Osteocyte (in vitro differentiated cells): ENCODE measurements around the gene CTBP1. TPM values are rescaled to one million over a fixed set of nuclear protein-coding genes. Genes with fewer than 3 reads are reported as not detected.

ENCODE experiments used
- DNase-seq: peaks from one replicate; pipeline ENCODE4 v3.0.0; 2021; ENCODE audit warnings: mixed read lengths; ENCODE audit not compliant: unreplicated experiment; ENCODE audit errors: extremely low spot score
- H3K27ac Mint-ChIP-seq: one replicate; pipeline ENCODE4 v1.8.0; 2021; ENCODE audit warnings: mild to moderate bottlenecking, mixed read lengths; ENCODE audit not compliant: unreplicated experiment
- H3K27me3 Mint-ChIP-seq: one replicate; pipeline ENCODE4 v1.8.0; 2021; ENCODE audit warnings: mixed read lengths; ENCODE audit not compliant: unreplicated experiment
- H3K36me3 Mint-ChIP-seq: one replicate; pipeline ENCODE4 v1.8.0; 2021; ENCODE audit warnings: mixed read lengths; ENCODE audit not compliant: unreplicated experiment
- H3K4me1 Mint-ChIP-seq: one replicate; pipeline ENCODE4 v1.8.0; 2021; ENCODE audit warnings: mixed read lengths; ENCODE audit not compliant: unreplicated experiment
- H3K4me3 Mint-ChIP-seq: one replicate; pipeline ENCODE4 v1.8.0; 2021; ENCODE audit warnings: mild to moderate bottlenecking, moderate library complexity, mixed read lengths; ENCODE audit not compliant: unreplicated experiment
- H3K9me3 Mint-ChIP-seq: one replicate; pipeline ENCODE4 v1.8.0; 2021; ENCODE audit warnings: mixed read lengths; ENCODE audit not compliant: unreplicated experiment
- total RNA-seq: library from RNA; stranded (reverse); gene quantifications from 2 replicates; pipeline ENCODE4 v1.2.1, GENCODE V29; 2021
- TF ChIP-seq, protein P1 (sequence below): fragments of 200-600 bp; sonication (generic); IDR thresholded peaks from 2 replicates; pipeline ENCODE4 v1.5.0; 2021; ENCODE audit warnings: antibody characterized with exemption, mild to moderate bottlenecking, moderate library complexity

The CTBP1 gene
- total RNA-seq, 1 donor from 2014 or later, result 172 TPM

DNA sequence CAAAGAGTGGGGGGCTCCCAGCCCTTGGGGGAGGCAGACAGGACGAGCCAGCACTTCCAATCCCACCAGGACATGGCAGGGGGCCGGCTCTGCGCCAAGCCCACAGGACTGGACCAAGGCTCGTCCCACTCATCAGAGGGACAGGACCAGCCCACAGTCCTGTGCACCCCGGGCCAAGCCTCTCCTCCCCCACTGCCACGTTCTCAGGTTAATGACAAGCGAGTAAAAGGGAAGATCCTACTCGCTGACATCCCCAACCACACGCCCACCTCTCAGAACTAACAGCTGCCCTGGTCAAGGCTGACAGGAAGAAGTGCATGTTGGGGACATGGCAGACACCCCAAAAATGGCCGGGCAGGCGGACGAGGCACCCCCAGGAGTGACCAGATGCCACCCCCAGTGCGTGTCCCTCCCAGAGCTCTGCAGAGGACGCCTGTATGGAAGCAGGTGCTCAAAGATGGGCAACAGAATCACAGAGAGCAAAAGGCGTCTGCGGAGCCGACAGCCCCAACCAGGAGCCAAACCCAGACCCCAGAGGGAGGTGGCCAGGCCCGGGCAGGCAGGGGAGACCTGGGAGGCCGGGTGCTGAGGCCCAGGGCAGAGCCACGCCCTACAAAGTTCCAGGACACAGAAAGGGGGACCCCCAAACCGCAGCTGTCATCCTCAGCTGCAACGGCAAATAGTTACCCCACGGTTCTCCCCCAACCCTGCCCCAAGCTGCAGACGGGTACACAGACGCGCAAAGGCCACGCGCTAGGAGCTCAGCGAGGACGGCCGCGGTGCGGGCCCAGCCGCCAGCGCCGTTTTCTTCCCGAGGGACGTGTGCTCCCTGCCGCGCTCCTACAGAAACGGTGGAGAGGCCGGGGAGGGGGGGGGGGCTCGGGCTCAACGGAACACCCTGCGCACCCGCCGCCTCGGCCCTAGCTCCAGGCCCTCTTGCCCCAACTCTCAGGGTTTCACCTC lies 1.7 kb downstream of the CTBP1 start:
- Mint-ChIP-seq H3K9me3 (no peaks in the 10 kb centered on the region), H3K4me3 (peak overlapping the region; percentile 77), H3K27me3 (no peaks in the 10 kb centered on the region), H3K36me3 (peaks cover 17% of the 10 kb centered on the region), H3K4me1 (peaks cover 41% of the 10 kb centered on the region), H3K27ac (peak overlapping the region; percentile 63)
- peak; percentile 80 for DNase-seq
- TF ChIP-seq, protein P1, sequence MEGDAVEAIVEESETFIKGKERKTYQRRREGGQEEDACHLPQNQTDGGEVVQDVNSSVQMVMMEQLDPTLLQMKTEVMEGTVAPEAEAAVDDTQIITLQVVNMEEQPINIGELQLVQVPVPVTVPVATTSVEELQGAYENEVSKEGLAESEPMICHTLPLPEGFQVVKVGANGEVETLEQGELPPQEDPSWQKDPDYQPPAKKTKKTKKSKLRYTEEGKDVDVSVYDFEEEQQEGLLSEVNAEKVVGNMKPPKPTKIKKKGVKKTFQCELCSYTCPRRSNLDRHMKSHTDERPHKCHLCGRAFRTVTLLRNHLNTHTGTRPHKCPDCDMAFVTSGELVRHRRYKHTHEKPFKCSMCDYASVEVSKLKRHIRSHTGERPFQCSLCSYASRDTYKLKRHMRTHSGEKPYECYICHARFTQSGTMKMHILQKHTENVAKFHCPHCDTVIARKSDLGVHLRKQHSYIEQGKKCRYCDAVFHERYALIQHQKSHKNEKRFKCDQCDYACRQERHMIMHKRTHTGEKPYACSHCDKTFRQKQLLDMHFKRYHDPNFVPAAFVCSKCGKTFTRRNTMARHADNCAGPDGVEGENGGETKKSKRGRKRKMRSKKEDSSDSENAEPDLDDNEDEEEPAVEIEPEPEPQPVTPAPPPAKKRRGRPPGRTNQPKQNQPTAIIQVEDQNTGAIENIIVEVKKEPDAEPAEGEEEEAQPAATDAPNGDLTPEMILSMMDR, result no peak

DNA sequence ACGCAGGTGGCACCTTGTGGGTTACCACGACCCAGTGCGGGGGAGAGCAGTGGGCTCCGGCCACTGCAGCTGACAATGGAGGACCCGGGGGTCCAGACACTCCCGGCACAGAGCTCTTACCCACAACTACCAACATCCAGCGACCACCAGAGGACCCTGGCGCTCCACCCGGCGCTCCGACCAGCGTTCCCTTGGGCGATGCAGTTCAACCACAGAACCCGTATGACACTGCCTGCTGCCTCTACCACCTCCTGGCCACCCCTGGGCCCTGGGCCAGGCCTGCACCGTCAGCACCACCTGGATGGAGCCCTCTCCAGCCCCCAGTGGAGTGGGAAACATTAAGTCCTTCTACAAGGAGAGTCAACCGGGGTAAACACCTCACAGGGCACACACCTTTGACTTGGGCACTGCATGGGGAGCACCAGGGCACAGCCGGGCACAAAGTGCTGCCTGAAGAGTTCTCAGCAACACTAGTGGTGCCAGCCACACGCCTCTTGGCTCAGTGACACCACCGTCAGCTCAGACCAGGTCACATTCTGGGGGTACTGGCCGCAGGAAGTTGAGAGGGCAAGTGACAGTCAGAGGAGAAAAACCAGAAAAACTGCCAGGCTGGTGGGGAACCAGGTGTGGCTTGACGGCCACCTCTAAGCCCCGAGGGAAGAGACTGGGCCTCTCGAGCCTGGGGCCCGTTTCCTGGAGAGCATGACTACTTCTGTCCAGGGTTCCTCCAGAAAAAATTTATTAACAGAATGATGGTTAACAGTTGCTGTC lies 2.6 kb downstream of the CTBP1 start:
- TF ChIP-seq, protein P1, result no peak
- peaks cover 41% of the 10 kb centered on the region for H3K4me1 Mint-ChIP-seq
- peaks cover 11% of the 10 kb centered on the region for H3K36me3 Mint-ChIP-seq
- H3K4me3 Mint-ChIP-seq, result peak overlapping the region; percentile 77
- H3K27ac Mint-ChIP-seq, result peak overlapping the region; percentile 63
- no peaks in the 10 kb centered on the region for H3K27me3 Mint-ChIP-seq
- DNase-seq, result peak; percentile 77
- no peaks in the 10 kb centered on the region for H3K9me3 Mint-ChIP-seq

DNA sequence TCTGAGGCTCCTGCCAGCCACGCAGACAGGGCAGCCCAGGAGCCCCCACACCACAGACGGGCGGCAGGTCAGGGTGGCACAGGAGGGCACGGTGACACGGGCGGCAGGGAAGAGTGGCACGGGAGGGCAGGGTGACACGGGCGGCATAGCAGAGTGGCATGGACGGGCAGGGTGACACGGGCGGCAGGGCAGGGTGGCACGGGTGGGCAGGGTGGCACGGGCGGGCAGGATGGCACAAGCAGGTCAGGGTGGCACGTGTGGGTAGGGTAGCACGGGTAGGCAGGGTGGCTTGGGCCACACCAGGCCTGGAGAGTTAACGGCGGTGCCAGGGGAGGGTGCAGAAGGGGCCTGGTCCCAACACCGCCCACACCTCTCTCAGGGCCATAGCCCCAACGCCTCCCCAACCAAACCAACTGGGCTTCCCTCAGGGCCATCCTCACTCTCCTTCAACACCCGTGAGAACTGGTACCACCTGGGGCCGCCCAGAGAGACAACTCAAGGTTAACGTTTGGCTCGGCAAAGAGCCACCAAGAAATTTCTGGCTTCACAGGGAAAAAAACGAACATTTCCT lies 3.4 kb downstream of the CTBP1 start:
- no peaks in the 10 kb centered on the region for H3K9me3 Mint-ChIP-seq
- peak overlapping the region; percentile 77 for H3K4me3 Mint-ChIP-seq
- H3K36me3 Mint-ChIP-seq, result peaks cover 3% of the 10 kb centered on the region
- no peak for DNase-seq
- no peak overlapping the region for H3K27ac Mint-ChIP-seq
- H3K27me3 Mint-ChIP-seq, result no peaks in the 10 kb centered on the region
- peaks cover 38% of the 10 kb centered on the region for H3K4me1 Mint-ChIP-seq
- TF ChIP-seq, protein P1, result no peak

DNA sequence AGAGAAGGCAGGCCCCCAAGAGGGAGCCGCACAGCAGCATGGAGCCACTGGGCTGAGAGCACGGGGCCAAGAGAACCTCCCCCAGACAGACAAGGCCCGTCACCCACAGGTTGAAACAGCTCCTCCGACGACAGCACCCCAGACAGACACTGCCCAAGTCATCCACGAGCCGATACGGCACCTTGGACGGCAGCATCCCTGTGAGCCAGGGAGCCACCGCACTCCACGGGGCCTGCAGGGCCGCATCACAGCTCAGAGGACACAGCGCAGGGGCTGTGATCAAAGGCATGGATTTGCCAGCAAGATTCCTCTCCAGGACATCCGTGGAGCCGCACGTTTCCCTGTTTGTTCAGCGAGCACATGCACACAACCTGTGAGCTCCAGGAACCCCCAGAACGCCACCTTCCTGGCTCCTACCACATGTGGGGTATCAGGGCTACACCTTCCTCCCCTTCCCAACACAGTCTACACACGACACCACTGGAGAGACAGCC lies 3.9 kb downstream of the CTBP1 start:
- DNase-seq, result peak; percentile 74
- Mint-ChIP-seq H3K4me3 (peak overlapping the region; percentile 18), H3K27ac (peak overlapping the region; percentile 31)

More for the DNA sequence above, 3.9 kb downstream of the CTBP1 start:
- Mint-ChIP-seq H3K36me3 (no peaks in the 10 kb centered on the region), H3K4me1 (peaks cover 37% of the 10 kb centered on the region), H3K27me3 (no peaks in the 10 kb centered on the region), H3K9me3 (no peaks in the 10 kb centered on the region)
- TF ChIP-seq, protein P1, result no peak
